SK-MEL-5 (cell line): Measurements from ENCODE around the gene SHISA7. TPM values are rescaled to one million over a fixed set of nuclear protein-coding genes. Genes with fewer than 3 reads are reported as not detected.
"Not testable (repeated sequence)": the region's sequence is repeated elsewhere in the genome, so short reads cannot be mapped to it uniquely, and the experiment has no call there.

ENCODE experiments used
- DNase-seq: peaks from one replicate; pipeline ENCODE4 v3.0.0-alpha.2; 2016; ENCODE audit warnings: low read depth, low spot score
- in situ Hi-C: cut with HindIII; loops from 2 replicates; pipeline ENCODE4 v1.10.0; 2016; ENCODE audit warnings: low sequenced_read_pairs, high pct_unique_total_duplicates, low pct_unique_long_range_greater_than_20kb
- total RNA-seq: library from RNA; depleted of rRNA; stranded (reverse); fragments of >200 nt; shearing (Covaris generic); gene quantifications from 2 replicates; pipeline ENCODE4 v1.2.3, GENCODE V29; 2014

SHISA7 gene
- total RNA-seq, 1 experiment from 2014 or later: not detected

- DNase-seq, in situ Hi-C loops: not testable (repeated sequence)
Measured at GRCh38 chr19:55407550-55407799, 35.6 kb downstream of the SHISA7 start, which contains the start of gene UBE2S. Gene UBE2S, minus strand, starts transcription at chr19:55407788. Its CDS starts 199 bp downstream, at chr19:55407589.

DNA sequence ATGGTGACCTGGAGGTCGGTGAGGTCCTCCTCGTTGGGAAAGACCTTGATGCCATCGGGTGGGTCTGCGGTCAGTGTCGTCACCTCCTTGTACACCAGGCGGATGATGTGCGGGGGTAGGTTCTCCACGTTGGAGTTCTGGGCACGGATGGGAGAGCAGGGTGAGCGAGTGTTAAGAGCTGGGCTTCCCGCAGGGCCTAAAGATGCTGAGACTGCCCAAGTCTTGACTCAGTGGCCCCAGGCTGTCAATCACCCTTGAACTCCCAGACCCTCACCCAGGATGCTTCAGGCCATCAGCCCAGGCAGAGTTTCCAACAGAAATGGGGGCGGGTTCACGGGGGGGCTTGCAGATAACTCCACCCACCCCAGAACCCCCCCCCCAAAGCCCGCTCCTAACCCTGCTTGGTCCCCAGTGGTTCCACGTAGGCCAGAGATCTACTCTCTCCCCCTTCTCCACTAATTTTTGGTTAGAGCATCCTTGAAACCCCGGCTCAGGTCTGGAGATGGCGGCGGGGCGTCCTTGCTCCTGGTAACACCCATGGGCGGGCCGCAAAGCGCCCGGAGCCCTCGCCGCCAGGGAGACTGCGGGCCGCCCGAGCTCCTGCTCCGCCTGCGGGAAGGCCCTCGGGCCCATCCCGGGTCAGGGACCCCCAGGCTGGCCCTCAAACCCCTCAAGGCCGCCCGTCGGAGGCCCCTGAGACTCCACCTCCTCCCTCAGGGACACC, 36.1 kb downstream of the SHISA7 start:
- in situ Hi-C loops: no loop called here
- no peak for DNase-seq

GRCh38 chr19:55406091-55406825, 36.8 kb downstream of the SHISA7 start:
- in situ Hi-C loops: no loop called here

GRCh38 chr19:55405638-55406037, 37.5 kb downstream of the SHISA7 start:
- DNase-seq: no peak
- in situ Hi-C loops: no loop called here

More at GRCh38 chr19:55406091-55406825, 36.8 kb downstream of the SHISA7 start:
- DNase-seq: no peak

DNA sequence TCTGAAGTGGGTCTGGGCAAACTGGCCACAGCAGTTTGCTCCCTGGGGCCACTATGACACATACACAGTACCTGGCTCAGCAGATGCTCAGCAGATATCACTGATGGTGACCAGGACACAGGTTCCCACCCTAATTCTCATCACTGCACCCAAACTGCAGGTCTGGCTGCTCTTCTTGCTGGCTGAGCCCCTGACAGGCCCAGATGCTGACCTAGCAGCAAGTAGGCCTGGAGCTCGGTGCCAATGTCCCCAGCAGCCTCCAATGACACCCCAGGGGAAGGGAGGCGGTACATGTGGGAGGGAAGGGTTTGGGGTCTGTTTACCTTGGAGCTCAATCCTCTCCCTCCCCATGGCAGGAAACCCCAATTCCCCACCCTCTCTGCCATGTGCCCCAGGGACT, 40.6 kb downstream of the SHISA7 start:
- in situ Hi-C loops: no loop called here
- DNase-seq: no peak

GRCh38 chr19:55401390-55401789, 41.7 kb downstream of the SHISA7 start:
- in situ Hi-C loops, DNase-seq: not testable (repeated sequence)

- DNase-seq: no peak
- in situ Hi-C loops: no loop called here
Measured at GRCh38 chr19:55400281-55401087, 42.6 kb downstream of the SHISA7 start.

DNA sequence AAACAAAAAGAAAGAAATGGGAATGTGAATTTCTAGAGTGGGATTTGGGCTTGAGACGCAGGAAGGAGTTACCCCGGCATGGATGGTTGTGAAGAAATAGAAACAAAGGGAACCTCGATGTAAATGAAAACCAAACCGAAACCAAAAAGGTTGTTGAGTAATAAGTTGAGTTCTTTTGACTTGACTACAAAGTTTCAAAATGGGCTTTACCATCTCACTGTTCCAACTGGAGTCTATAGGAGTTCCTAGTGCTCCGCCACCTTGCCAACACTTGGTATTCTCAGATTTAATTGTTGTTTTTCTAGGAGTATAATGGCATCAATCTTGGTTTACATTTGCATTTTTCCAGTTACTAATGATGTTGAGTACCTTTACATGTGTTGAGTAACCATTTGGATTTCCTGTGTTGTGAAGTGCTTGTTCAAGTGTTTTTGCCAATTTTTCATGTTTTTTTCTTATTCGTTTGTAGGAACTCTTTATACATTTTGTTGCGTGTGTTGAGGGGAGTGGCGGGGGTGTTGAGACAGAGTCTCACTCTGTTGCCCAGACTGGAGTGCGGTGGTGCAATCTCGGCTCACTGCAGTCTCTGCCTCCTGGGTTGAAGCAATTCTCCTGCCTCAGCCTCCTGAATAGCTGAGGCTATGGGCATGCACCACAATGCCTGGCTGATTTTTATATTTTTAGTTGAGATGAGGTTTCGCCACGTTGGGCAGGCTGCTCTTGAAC, 44.7 kb downstream of the SHISA7 start:
- in situ Hi-C loops: no loop called here
- no peak for DNase-seq

DNA sequence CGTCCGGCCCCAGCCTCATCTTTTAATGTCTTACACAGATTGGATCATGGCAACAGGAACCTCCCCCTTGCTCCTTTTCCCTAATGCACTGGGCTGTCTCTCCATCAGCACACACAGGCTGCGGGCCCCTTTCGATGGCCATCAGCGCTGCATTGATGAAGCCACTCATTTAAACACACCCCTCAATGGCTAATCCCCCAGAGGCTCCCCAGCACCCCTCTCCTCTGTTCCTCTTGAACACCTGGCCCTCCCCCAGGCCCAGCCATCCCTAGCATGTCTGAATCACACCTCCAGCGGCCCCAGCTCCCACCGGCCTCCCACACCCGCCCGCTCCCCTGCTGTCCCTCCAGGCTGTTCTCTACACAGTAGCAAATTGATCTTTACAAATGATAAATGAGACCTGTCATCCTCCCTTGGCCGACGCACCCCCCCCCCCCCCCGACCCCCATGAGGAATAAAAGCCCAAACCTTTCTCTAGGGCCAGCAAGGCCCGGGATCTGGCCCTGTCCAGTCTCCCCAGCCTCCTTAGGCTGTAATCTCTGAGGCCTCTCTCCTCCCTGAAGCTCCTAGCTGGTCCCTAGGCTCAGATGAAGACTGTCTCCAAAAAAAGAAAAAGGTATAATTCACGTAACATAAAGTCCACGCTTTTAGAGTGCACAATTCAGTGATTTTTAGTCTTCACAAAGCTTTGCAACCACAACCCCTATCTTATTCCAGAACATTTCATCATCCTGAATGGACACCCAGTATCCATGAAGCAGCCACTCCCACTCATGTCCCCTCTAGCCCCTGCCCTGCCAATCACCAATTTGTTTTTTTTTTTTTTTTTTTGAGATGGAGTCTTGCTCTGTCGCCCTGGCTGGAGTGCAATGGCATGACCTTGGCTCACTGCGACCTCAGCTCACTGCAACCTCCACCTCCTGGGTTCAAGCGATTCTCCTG, 50.0 kb downstream of the SHISA7 start:
- in situ Hi-C loops: no loop called here
- no peak for DNase-seq

- DNase-seq: no peak
- in situ Hi-C loops: no loop called here
Measured at GRCh38 chr19:55391702-55392615, 51.1 kb downstream of the SHISA7 start.

GRCh38 chr19:55391191-55391670, 51.9 kb downstream of the SHISA7 start:
- no peak for DNase-seq
- in situ Hi-C loops: no loop called here

DNA sequence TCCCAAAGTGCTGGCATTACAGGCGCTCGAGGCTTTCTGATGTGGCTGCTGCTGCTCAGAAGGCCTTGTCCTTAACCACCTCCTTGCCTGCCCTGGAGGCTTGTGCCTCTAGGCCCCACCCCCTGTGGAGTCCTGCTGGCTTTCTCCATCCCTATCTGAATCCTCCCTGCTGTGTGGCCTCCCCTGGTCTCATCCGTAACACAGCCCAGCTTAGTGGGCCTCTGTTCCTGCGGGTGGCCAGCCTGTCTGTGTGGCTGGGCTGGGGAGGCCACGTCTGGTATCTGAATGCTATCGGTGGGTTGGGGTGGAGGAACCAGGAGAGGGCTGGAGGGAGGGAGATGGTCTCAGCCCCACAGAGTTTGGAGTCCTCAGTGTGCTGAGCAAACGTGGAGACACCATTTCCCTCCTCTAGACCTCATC, 52.6 kb downstream of the SHISA7 start:
- in situ Hi-C loops: no loop called here
- DNase-seq: no peak

- no peak for DNase-seq
- in situ Hi-C loops: no loop called here
Measured at GRCh38 chr19:55389386-55390317, 53.4 kb downstream of the SHISA7 start.

GRCh38 chr19:55387736-55388497, 55.2 kb downstream of the SHISA7 start:
- in situ Hi-C loops: no loop called here
- no peak for DNase-seq
